PFSK-1 (cell line): ENCODE measurements around the gene GRIA3.

Source experiments
- FOXP2 ChIP-seq: optimal IDR thresholded peaks from 2 replicates; pipeline ENCODE3; 2011; ENCODE audit warnings: borderline replicate concordance, control low read depth, inconsistent platforms; ENCODE audit not compliant: insufficient read depth; ENCODE audit errors: extremely low read length, extremely low read depth
- POLR2AphosphoS5 ChIP-seq: IDR thresholded peaks from 2 replicates; pipeline ENCODE4 v1.6.1; 2012; ENCODE audit warnings: low read depth, mild to moderate bottlenecking, control low read depth, low read length, moderate library complexity
- SIN3A ChIP-seq: IDR thresholded peaks from 2 replicates; pipeline ENCODE4 v1.6.1; 2012; ENCODE audit warnings: mild to moderate bottlenecking, low read length, moderate library complexity, borderline replicate concordance; ENCODE audit not compliant: insufficient read depth
- TAF1 ChIP-seq: IDR thresholded peaks from 2 replicates; pipeline ENCODE4 v1.6.1; 2012; ENCODE audit warnings: low read length, control low read depth, borderline replicate concordance; ENCODE audit not compliant: insufficient read depth
- TF ChIP-seq, protein P1 (sequence below), 2 experiments: IDR thresholded peaks; 2 replicates each; pipeline versions ENCODE4 v1.6.1 to v1.8.0; 2011 to 2012; ENCODE audit warnings: low read depth in 2 of 2, low read length in 2 of 2, control low read depth in 1 of 2, inconsistent platforms in 1 of 2, mild to moderate bottlenecking in 1 of 2, moderate library complexity in 1 of 2; ENCODE audit not compliant: insufficient read depth in 1 of 2

The GRIA3 gene

DNA sequence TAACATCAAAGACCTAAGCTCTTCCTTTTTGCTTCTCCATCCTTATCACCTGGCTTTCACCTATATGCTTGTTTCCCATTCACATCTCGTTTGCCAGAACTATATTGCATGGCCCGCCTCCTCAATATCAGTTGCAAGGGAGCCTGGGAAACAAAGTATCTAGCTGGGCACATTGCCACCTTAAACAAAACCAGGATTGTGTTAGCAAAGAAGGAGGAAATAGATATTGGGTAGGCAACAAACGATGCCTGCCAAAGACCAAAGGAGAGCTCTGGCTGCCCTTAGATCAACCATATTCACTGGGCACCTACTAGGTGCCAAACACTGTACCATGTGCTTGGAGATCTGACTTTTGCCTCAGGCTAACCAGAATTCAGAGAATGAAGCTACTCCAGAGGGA, 107.5 kb downstream of the GRIA3 start:
- TF ChIP-seq SIN3A (no peak), FOXP2 (no peak)

DNA sequence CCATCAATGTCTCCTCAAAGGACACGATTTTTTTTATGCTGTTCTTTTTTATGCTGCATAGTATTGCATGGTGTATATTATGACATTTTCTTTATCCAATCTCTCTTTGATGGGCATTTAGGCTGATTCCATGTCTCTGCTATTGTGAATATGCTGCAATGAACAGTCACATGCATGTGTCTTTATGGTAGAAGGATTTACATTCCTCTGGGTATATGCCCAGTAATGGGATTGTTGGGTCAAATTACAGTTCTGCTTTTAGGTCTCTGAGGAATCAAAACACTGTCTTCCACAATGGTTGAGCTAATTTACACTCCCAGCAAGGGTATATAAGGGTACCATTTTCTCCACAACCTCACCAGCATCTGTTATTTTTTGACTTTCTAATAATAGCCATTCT, 113.9 kb downstream of the GRIA3 start:
- no peak for TF ChIP-seq POLR2AphosphoS5
- TF ChIP-seq FOXP2, result no peak
- no peak for TF ChIP-seq SIN3A
- no peak for TF ChIP-seq TAF1
- TF ChIP-seq, protein P1, sequence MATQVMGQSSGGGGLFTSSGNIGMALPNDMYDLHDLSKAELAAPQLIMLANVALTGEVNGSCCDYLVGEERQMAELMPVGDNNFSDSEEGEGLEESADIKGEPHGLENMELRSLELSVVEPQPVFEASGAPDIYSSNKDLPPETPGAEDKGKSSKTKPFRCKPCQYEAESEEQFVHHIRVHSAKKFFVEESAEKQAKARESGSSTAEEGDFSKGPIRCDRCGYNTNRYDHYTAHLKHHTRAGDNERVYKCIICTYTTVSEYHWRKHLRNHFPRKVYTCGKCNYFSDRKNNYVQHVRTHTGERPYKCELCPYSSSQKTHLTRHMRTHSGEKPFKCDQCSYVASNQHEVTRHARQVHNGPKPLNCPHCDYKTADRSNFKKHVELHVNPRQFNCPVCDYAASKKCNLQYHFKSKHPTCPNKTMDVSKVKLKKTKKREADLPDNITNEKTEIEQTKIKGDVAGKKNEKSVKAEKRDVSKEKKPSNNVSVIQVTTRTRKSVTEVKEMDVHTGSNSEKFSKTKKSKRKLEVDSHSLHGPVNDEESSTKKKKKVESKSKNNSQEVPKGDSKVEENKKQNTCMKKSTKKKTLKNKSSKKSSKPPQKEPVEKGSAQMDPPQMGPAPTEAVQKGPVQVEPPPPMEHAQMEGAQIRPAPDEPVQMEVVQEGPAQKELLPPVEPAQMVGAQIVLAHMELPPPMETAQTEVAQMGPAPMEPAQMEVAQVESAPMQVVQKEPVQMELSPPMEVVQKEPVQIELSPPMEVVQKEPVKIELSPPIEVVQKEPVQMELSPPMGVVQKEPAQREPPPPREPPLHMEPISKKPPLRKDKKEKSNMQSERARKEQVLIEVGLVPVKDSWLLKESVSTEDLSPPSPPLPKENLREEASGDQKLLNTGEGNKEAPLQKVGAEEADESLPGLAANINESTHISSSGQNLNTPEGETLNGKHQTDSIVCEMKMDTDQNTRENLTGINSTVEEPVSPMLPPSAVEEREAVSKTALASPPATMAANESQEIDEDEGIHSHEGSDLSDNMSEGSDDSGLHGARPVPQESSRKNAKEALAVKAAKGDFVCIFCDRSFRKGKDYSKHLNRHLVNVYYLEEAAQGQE (IDR thresholded peaks at IDR 0.05; ENCODE audit: insufficient read depth in 1 of 2, low read depth in 2 of 2, low read length in 2 of 2), result no peak

DNA sequence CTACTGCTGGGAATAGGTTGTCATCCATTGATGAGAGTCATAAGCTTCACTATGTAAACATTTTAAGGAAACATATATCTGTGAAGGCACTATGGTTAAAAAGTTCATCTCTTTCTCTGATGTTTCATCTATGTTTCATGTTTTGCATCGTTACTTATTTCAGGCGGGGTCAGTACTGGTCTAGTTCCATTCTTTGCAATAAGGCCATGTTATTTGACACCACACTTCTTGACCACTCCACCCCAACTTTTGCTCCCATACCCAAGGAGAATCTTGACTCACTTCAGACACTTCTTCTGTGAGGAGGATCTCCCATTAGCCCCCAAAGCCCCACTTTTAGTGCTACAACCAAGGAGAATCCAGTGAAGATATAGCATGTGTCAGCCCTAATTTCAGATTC, 119.4 kb downstream of the GRIA3 start:
- no peak for TF ChIP-seq POLR2AphosphoS5
- TF ChIP-seq FOXP2, result no peak
- TF ChIP-seq SIN3A, result no peak
- no peak for TF ChIP-seq TAF1
- TF ChIP-seq, protein P1 (IDR thresholded peaks at IDR 0.05; ENCODE audit: insufficient read depth in 1 of 2, low read depth in 2 of 2, low read length in 2 of 2), result no peak

DNA sequence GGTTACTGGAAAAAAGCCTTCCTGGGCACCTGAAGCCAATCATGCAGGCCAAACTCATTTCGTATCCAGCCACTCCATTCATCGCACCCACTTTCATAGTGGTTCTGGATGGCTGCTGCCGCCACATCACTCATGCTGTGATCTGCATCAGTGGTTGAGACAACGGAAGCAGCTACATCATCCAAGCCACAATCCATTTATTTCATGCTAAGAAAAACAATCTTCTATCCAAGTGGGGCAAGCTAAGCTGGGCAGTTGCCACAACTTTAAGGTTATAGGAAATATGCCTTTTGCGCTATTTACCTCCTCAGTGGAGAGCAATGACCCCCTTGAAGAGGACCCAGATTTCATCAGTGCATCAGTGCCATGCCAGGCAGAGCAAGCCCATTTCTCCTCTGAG, 124.6 kb downstream of the GRIA3 start:
- TF ChIP-seq, protein P1 (IDR thresholded peaks at IDR 0.05; ENCODE audit: insufficient read depth in 1 of 2, low read depth in 2 of 2, low read length in 2 of 2), result no peak
- no peak for TF ChIP-seq POLR2AphosphoS5
- no peak for TF ChIP-seq FOXP2
- no peak for TF ChIP-seq SIN3A
- TF ChIP-seq TAF1, result no peak

DNA sequence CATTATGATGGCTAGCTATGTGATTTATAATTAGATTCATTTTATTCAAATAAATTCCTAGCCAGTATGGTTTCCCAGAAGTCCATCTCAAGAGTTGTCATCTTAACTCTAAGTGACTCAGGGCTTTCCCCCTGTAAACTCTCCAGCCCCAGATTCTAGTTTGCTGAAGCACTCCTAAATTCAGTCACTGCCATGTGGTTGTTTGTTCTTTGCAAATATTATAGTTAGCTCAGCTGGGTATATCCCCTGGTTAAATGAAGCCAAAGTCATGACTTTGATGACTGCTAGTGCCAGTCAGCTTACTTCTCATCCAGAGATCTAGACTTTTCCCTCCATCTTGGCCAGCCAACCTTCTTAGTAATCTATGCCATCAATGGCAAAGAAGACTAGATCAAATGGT, 126.0 kb downstream of the GRIA3 start:
- TF ChIP-seq, protein P1 (IDR thresholded peaks at IDR 0.05; ENCODE audit: insufficient read depth in 1 of 2, low read depth in 2 of 2, low read length in 2 of 2), result no peak
- TF ChIP-seq POLR2AphosphoS5 (no peak), TAF1 (no peak)
